GM12891 (cell line): Measurements from ENCODE around the gene RBFOX2.
A peak's percentile ranks its signal among the peaks of the same experiment; 100 is the strongest.

Experiments
- DNase-seq: peaks from one replicate; pipeline ENCODE4 v3.0.0; 2011; ENCODE audit warnings: low spot score; ENCODE audit not compliant: insufficient read length
- FAIRE-seq: peaks from 2 replicates; lab custom pipeline; 2011; peaks lifted over from hg19 to GRCh38; lab: Jason Lieb, UNC
- PAX5 ChIP-seq: IDR thresholded peaks from 2 replicates; pipeline ENCODE4 v1.6.1; 2011; ENCODE audit warnings: low read length, moderate library complexity, mild to moderate bottlenecking; ENCODE audit not compliant: insufficient read depth, severe bottlenecking
- POLR2A ChIP-seq: IDR thresholded peaks from 2 replicates; pipeline ENCODE4 v1.6.1; 2011; ENCODE audit warnings: low read depth, low read length, control low read depth
- POLR2AphosphoS5 ChIP-seq: IDR thresholded peaks from 2 replicates; pipeline ENCODE4 v1.6.1; 2011; ENCODE audit warnings: low read depth, low read length, control low read depth
- POU2F2 ChIP-seq: IDR thresholded peaks from 2 replicates; pipeline ENCODE4 v1.6.1; 2011; ENCODE audit warnings: low read depth, mild to moderate bottlenecking, control low read depth, low read length, moderate library complexity
- SPI1 ChIP-seq: IDR thresholded peaks from 2 replicates; pipeline ENCODE4 v1.6.1; 2011; ENCODE audit warnings: low read depth, low read length, control low read depth
- TAF1 ChIP-seq: IDR thresholded peaks from 2 replicates; pipeline ENCODE4 v1.6.1; 2011; ENCODE audit warnings: low read depth, low read length, control low read depth

RBFOX2 gene

GRCh38 chr22:35905894-35906293 is 122.7 kb downstream of the RBFOX2 start:
- no peak for TF ChIP-seq TAF1
- no peak for TF ChIP-seq SPI1
- no peak for TF ChIP-seq PAX5
- TF ChIP-seq POLR2AphosphoS5 = no peak
- no peak for TF ChIP-seq POU2F2
- TF ChIP-seq POLR2A = no peak
- DNase-seq (no peak), FAIRE-seq (no peak)

- no peak for FAIRE-seq
- TF ChIP-seq SPI1 = no peak
- no peak for TF ChIP-seq POLR2A
- TF ChIP-seq PAX5 = no peak
- no peak for TF ChIP-seq POU2F2
- no peak for TF ChIP-seq TAF1
- no peak for TF ChIP-seq POLR2AphosphoS5
- DNase-seq = no peak
Observed at GRCh38 chr22:35904752-35905151, 123.9 kb downstream of the RBFOX2 start.

GRCh38 chr22:35904336-35904692 is 124.3 kb downstream of the RBFOX2 start:
- FAIRE-seq (no peak), DNase-seq (no peak)
- TF ChIP-seq POU2F2 (no peak), POLR2AphosphoS5 (no peak), SPI1 (no peak), TAF1 (no peak), POLR2A (no peak), PAX5 (no peak)

- FAIRE-seq (no peak), DNase-seq (no peak)
- TF ChIP-seq SPI1 (peak; percentile 11; the same call in 1 of the 2 replicates), POLR2A (no peak)
Observed at GRCh38 chr22:35903571-35904335, 124.9 kb downstream of the RBFOX2 start.

- TF ChIP-seq POU2F2 (no peak), POLR2A (no peak), TAF1 (no peak), SPI1 (no peak), PAX5 (no peak), POLR2AphosphoS5 (no peak)
- FAIRE-seq (no peak), DNase-seq (no peak)
Observed at GRCh38 chr22:35900483-35901168, 128.0 kb downstream of the RBFOX2 start.

- no peak for FAIRE-seq
- TF ChIP-seq POLR2A = no peak
- no peak for TF ChIP-seq SPI1
- no peak for TF ChIP-seq TAF1
- TF ChIP-seq POLR2AphosphoS5 = no peak
- no peak for TF ChIP-seq PAX5
- TF ChIP-seq POU2F2 = no peak
- no peak for DNase-seq
Observed at GRCh38 chr22:35899736-35900135, 128.9 kb downstream of the RBFOX2 start.

- no peak for FAIRE-seq
- no peak for DNase-seq
- TF ChIP-seq PAX5 (no peak), SPI1 (no peak), TAF1 (no peak), POLR2AphosphoS5 (no peak), POU2F2 (no peak), POLR2A (no peak)
Observed at GRCh38 chr22:35896111-35896705, 132.4 kb downstream of the RBFOX2 start.

GRCh38 chr22:35894937-35895708 is 133.5 kb downstream of the RBFOX2 start:
- DNase-seq = no peak
- no peak for TF ChIP-seq PAX5
- no peak for TF ChIP-seq POLR2A
- TF ChIP-seq SPI1 = no peak
- no peak for TF ChIP-seq TAF1
- no peak for TF ChIP-seq POU2F2
- TF ChIP-seq POLR2AphosphoS5 = no peak
- no peak for FAIRE-seq
